SK-N-SH treated with all-trans-retinoic acid at 6 μM for 48 hours (cell line): ENCODE data around the gene AMZ2.

Experiments
- ATAC-seq: fragments of 200-7000 bp; cut with Tn5 transposase; 3 replicates; pipeline ENCODE4 v1.9.1; 2020; ENCODE audit warnings: mild to moderate bottlenecking, moderate library complexity
- ARNTL ChIP-seq: fragments of 450-650 bp; formaldehyde crosslinking; IDR thresholded peaks from 2 replicates; pipeline ENCODE4 v1.5.0; 2020; ENCODE audit warnings: low read depth, mild to moderate bottlenecking, moderate library complexity, borderline replicate concordance
- BACH2 ChIP-seq: fragments of 250-450 bp; sonication (Bioruptor Pico); IDR thresholded peaks from 2 replicates; pipeline ENCODE4 v1.9.0; 2021; ENCODE audit warnings: mild to moderate bottlenecking, borderline replicate concordance
- CSDC2 ChIP-seq: fragments of 250-450 bp; sonication (Bioruptor Pico); IDR thresholded peaks from 2 replicates; pipeline ENCODE4 v1.5.0; 2020; ENCODE audit warnings: mild to moderate bottlenecking, moderate library complexity
- CSRNP3 ChIP-seq: fragments of 250-450 bp; sonication (Bioruptor Pico); IDR thresholded peaks from 2 replicates; pipeline ENCODE4 v1.5.1; 2021; ENCODE audit warnings: mild to moderate bottlenecking, moderate library complexity
- ESRRG ChIP-seq: fragments of 250-450 bp; sonication (Bioruptor Pico); IDR thresholded peaks from 2 replicates; pipeline ENCODE4 v1.6.1; 2021; ENCODE audit warnings: mild to moderate bottlenecking
- GLIS3 ChIP-seq: fragments of 250-450 bp; sonication (Bioruptor Pico); IDR thresholded peaks from 2 replicates; pipeline ENCODE4 v1.5.0; 2020; ENCODE audit warnings: mild to moderate bottlenecking, moderate library complexity
- ISL1 ChIP-seq: fragments of 250-450 bp; sonication (Bioruptor Pico); IDR thresholded peaks from 2 replicates; pipeline ENCODE4 v2.1.2; 2022; ENCODE audit warnings: mild to moderate bottlenecking, moderate library complexity
- OSR1 ChIP-seq: fragments of 250-450 bp; sonication (Bioruptor Pico); IDR thresholded peaks from 2 replicates; pipeline ENCODE4 v1.8.0; 2022; ENCODE audit warnings: moderate library complexity, mild to moderate bottlenecking, inconsistent platforms
- PATZ1 ChIP-seq: fragments of 250-450 bp; sonication (Bioruptor Pico); IDR thresholded peaks from 2 replicates; pipeline ENCODE4 v1.8.0; 2020; ENCODE audit warnings: mild to moderate bottlenecking, moderate library complexity, borderline replicate concordance
- POU6F1 ChIP-seq: fragments of 250-450 bp; sonication (Bioruptor Pico); IDR thresholded peaks from 2 replicates; pipeline ENCODE4 v1.8.0; 2021; ENCODE audit warnings: low read depth, mild to moderate bottlenecking, moderate library complexity, borderline replicate concordance
- PPARA ChIP-seq: fragments of 250-450 bp; sonication (Bioruptor Pico); IDR thresholded peaks from 2 replicates; pipeline ENCODE4 v1.5.0; 2020; ENCODE audit warnings: mild to moderate bottlenecking, borderline replicate concordance
- RARB ChIP-seq: fragments of 250-450 bp; sonication (Bioruptor Pico); IDR thresholded peaks from 2 replicates; pipeline ENCODE4 v1.8.0; 2021; ENCODE audit warnings: mild to moderate bottlenecking, moderate library complexity
- SNAI2 ChIP-seq: fragments of 250-450 bp; sonication (Bioruptor Pico); IDR thresholded peaks from 2 replicates; pipeline ENCODE4 v1.5.0; 2020; ENCODE audit warnings: mild to moderate bottlenecking, moderate library complexity
- TCF4 ChIP-seq: fragments of 250-450 bp; sonication (Bioruptor Pico); IDR thresholded peaks from 2 replicates; pipeline ENCODE4 v1.8.0; 2021; ENCODE audit warnings: mild to moderate bottlenecking, moderate library complexity, borderline replicate concordance
- TOX ChIP-seq: fragments of 250-450 bp; sonication (Bioruptor Pico); IDR thresholded peaks from 2 replicates; pipeline ENCODE4 v1.8.0; 2021; ENCODE audit warnings: mild to moderate bottlenecking, moderate library complexity, borderline replicate concordance
- ZFP30 ChIP-seq: fragments of 450-650 bp; formaldehyde crosslinking; IDR thresholded peaks from 2 replicates; pipeline ENCODE4 v1.5.0; 2022; ENCODE audit warnings: mild to moderate bottlenecking, moderate library complexity
- ZNF70 ChIP-seq: fragments of 450-650 bp; formaldehyde crosslinking; IDR thresholded peaks from 2 replicates; pipeline ENCODE4 v1.5.0; 2020; ENCODE audit warnings: mild to moderate bottlenecking, moderate library complexity
- ZNF8 ChIP-seq: fragments of 450-650 bp; formaldehyde crosslinking; IDR thresholded peaks from 2 replicates; pipeline ENCODE4 v1.5.0; 2020; ENCODE audit warnings: mild to moderate bottlenecking, moderate library complexity

Gene AMZ2

DNA sequence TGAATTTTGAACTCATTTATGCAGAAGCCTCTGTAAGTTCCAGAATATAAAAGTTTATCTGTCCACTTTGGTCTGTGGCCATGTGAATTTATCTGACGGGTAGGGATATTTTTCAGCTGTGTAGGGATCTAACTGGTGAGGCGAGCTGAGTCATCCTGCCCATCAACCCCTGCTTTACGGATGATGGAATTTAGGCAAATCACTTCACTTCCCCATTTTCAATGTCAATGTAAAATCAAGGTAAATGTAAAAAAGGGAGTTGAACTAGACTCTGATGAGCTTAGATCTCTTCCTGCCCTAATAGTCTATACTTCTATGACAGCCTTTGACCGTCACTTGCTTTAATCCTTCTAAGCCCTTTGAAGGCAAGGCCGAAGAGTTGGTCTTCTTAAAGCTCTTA lies 40.5 kb downstream of the AMZ2 start:
- ATAC-seq: no peak
- TF ChIP-seq POU6F1 (CRISPR knock-in tag): no peak

GRCh38 chr17:68288804-68289203 lies 41.0 kb downstream of the AMZ2 start:
- no peak for ATAC-seq
- TF ChIP-seq ESRRG (CRISPR knock-in tag) (no peak), ZNF8 (CRISPR knock-in tag) (no peak), ZFP30 (no peak), ZNF70 (CRISPR knock-in tag) (no peak), OSR1 (CRISPR knock-in tag) (no peak), PATZ1 (CRISPR knock-in tag) (no peak), BACH2 (CRISPR knock-in tag) (no peak), RARB (CRISPR knock-in tag) (no peak), ISL1 (no peak), GLIS3 (CRISPR knock-in tag) (no peak), PPARA (no peak), ARNTL (CRISPR knock-in tag) (no peak), CSRNP3 (CRISPR knock-in tag) (no peak)

DNA sequence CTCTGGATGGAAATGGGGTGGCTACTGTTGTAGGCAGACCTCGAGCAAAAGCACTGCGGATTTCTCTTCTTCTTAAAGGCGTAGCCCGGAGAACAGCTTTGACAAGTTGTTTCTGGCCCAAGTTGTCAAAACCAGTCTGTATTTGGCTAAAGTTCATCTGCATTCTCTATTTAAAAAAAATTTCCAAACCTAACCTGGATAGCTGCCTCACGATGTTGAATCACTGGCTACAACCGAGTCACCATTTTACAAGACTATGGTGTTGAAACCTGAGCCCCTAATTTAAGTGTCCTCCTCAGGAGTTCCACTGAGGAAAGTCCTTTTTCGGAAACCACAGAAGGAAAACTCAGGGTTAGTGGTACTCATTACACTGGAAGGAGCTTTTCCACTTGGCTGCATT lies 41.6 kb downstream of the AMZ2 start:
- no peak for TF ChIP-seq PPARA
- TF ChIP-seq GLIS3 (CRISPR knock-in tag): no peak
- no peak for TF ChIP-seq PATZ1 (CRISPR knock-in tag)
- TF ChIP-seq RARB (CRISPR knock-in tag): no peak
- no peak for TF ChIP-seq CSDC2 (CRISPR knock-in tag)
- TF ChIP-seq ZNF8 (CRISPR knock-in tag): no peak
- no peak for TF ChIP-seq POU6F1 (CRISPR knock-in tag)
- TF ChIP-seq TCF4 (CRISPR knock-in tag): no peak
- TF ChIP-seq SNAI2: no peak
- no peak for ATAC-seq

DNA sequence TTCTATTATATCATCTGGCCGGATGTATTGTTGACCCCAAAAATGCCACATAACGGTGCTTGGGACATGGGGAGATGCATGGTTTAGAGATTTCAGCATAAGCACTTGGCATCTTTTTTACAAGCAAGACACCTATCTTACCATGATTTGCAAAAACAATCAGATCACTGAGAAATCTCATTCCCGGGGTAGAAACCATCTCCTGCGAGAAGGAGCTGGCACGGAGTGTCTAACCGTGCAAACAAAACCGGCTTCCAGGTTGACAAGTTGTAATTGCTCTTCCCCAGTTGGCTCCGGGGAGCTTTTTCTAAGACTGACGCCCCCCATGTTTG lies 42.1 kb downstream of the AMZ2 start:
- ATAC-seq: no peak
- TF ChIP-seq BACH2 (CRISPR knock-in tag): no peak
- TF ChIP-seq ARNTL (CRISPR knock-in tag): no peak
- TF ChIP-seq POU6F1 (CRISPR knock-in tag): no peak
- TF ChIP-seq TOX: no peak
- no peak for TF ChIP-seq ISL1
- no peak for TF ChIP-seq CSRNP3 (CRISPR knock-in tag)
- no peak for TF ChIP-seq PPARA
- no peak for TF ChIP-seq PATZ1 (CRISPR knock-in tag)
- no peak for TF ChIP-seq ESRRG (CRISPR knock-in tag)
- no peak for TF ChIP-seq ZNF8 (CRISPR knock-in tag)
- TF ChIP-seq TCF4 (CRISPR knock-in tag): no peak
- TF ChIP-seq OSR1 (CRISPR knock-in tag): no peak
- no peak for TF ChIP-seq CSDC2 (CRISPR knock-in tag)
- no peak for TF ChIP-seq SNAI2
